SJCRH30 (cell line): ENCODE results near the gene CRK. TPM values are rescaled to one million over a fixed set of nuclear protein-coding genes. Genes with fewer than 3 reads are reported as not detected.
"Not testable (repeated sequence)": the region's sequence is repeated elsewhere in the genome, so short reads cannot be mapped to it uniquely, and the experiment has no call there.

Experiments used
- DNase-seq, 2 experiments: peaks; one replicate each; pipeline ENCODE4 v3.0.0-alpha.2; 2015 to 2020
- H3K27ac ChIP-seq: fragments of 250-450 bp; sonication (Bioruptor Pico); 2 replicates; pipeline ENCODE4 v1.5.1; 2020; ENCODE audit warnings: mild to moderate bottlenecking, moderate library complexity
- H3K27me3 ChIP-seq: fragments of 250-450 bp; sonication (Bioruptor Pico); 2 replicates; pipeline ENCODE4 v1.5.1; 2020; ENCODE audit warnings: mild to moderate bottlenecking, moderate library complexity
- H3K36me3 ChIP-seq: fragments of 250-450 bp; sonication (Bioruptor Pico); 2 replicates; pipeline ENCODE4 v1.5.1; 2020; ENCODE audit warnings: mild to moderate bottlenecking, moderate library complexity
- H3K4me1 ChIP-seq: fragments of 250-450 bp; sonication (Bioruptor Pico); 2 replicates; pipeline ENCODE4 v1.5.1; 2020; ENCODE audit warnings: mild to moderate bottlenecking, moderate library complexity
- H3K4me3 ChIP-seq: fragments of 250-450 bp; sonication (Bioruptor Pico); 2 replicates; pipeline ENCODE4 v1.5.1; 2020; ENCODE audit warnings: mild to moderate bottlenecking, moderate library complexity
- H3K9me3 ChIP-seq: fragments of 250-450 bp; sonication (Bioruptor Pico); replicated peaks from 2 replicates; pipeline ENCODE4 v1.5.1; 2020; ENCODE audit warnings: mild to moderate bottlenecking, moderate library complexity
- total RNA-seq: library from RNA; depleted of rRNA; stranded (reverse); fragments of >200 nt; shearing (Covaris generic); gene quantifications from 2 replicates; pipeline ENCODE4 v1.2.3, GENCODE V29; 2014

Gene CRK
- total RNA-seq, 1 experiment from 2014 or later, result 39.4 TPM

- no peak for DNase-seq
- no peaks in the 10 kb centered on the region for H3K4me1 ChIP-seq
- no peak overlapping the region for H3K4me3 ChIP-seq
- no peaks in the 10 kb centered on the region for H3K27me3 ChIP-seq
- H3K36me3 ChIP-seq, result no peaks in the 10 kb centered on the region
- no peak overlapping the region for H3K27ac ChIP-seq
- H3K9me3 ChIP-seq, result no peaks in the 10 kb centered on the region
Observed at GRCh38 chr17:1462164-1463112, 6.4 kb upstream of the CRK start.

DNA sequence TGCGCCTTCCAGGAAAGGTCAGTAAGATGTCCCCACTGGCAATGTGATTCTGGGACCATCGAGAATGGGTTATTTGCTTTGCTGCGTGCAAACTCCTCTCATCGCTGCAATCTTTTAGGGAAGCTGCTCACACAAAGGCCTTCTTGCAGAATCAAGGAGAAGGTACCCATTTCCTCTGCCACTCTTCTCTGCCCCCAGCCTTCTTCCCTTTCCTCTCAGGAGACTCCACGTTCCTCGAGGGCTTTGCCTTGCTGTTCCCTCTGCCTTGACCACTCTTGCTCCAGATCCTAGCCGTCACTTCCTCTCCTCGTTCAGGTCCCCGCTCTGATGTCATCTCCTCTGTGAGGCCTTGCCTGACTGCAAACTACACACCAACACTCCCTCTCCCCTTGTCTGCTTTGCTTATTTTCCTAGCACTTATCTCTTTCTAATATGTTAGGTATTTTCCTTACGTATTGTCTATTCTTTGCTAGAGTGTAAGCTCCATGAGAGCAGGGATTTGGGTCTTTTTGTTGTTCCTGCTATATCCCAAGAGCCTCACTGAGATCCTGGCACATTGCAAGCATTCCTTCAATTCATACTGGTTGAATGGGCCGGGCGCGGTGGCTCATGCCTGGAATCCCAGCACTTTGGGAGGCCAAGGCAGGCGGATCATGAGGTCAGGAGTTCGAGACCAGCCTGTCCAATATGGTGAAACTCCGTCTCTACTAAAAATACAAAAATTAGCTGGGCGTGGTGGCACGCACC lies 5.3 kb upstream of the CRK start:
- no peak overlapping the region for H3K27ac ChIP-seq

GRCh38 chr17:1460233-1460632 lies 4.2 kb upstream of the CRK start:
- Histone ChIP-seq H3K4me1 (no peaks in the 10 kb centered on the region), H3K9me3 (no peaks in the 10 kb centered on the region), H3K4me3 (no peak overlapping the region), H3K27ac (no peak overlapping the region), H3K27me3 (no peaks in the 10 kb centered on the region), H3K36me3 (no peaks in the 10 kb centered on the region)
- DNase-seq, result no peak

More for the DNA sequence above, 5.3 kb upstream of the CRK start:
- Histone ChIP-seq H3K9me3 (no peaks in the 10 kb centered on the region), H3K36me3 (no peaks in the 10 kb centered on the region), H3K4me1 (no peaks in the 10 kb centered on the region), H3K4me3 (no peak overlapping the region), H3K27me3 (no peaks in the 10 kb centered on the region)
- no peak for DNase-seq

GRCh38 chr17:1455291-1455796 lies 688 bp downstream of the CRK start:
- Histone ChIP-seq H3K27ac (peak overlapping the region; percentile 69), H3K27me3 (no peaks in the 10 kb centered on the region), H3K9me3 (no peaks in the 10 kb centered on the region), H3K36me3 (no peaks in the 10 kb centered on the region; the same call in 1 of the 2 replicates), H3K4me3 (peak overlapping the region; percentile 90), H3K4me1 (no peaks in the 10 kb centered on the region)
- peak; percentile 59 to 71 for DNase-seq

DNA sequence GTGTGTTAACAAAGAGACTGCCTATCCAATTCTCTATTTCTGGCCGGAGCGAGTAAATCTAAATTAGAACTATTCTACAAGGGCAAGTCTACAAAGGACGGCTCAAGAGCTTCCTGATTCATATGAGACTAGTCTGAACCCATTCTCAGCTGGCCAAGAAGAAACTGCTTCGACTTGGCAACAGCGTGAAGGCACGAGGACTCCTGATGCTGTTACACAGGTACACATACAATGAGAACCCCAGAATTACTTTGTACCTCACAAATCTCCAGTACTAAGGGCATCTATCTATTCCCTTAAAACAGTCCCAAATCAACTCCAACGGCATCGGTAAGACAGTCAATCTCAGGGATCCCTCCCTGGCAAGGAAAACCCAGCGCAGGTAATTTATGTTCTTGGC lies 1.5 kb downstream of the CRK start:
- no peaks in the 10 kb centered on the region; the same call in 1 of the 2 replicates for H3K36me3 ChIP-seq
- H3K9me3 ChIP-seq, result no peaks in the 10 kb centered on the region
- peak overlapping the region; percentile 90 for H3K4me3 ChIP-seq
- H3K27ac ChIP-seq, result no peak overlapping the region
- no peaks in the 10 kb centered on the region for H3K27me3 ChIP-seq
- H3K4me1 ChIP-seq, result no peaks in the 10 kb centered on the region
- DNase-seq, result no peak

- H3K27ac ChIP-seq, H3K27me3 ChIP-seq, H3K4me3 ChIP-seq, H3K4me1 ChIP-seq, H3K36me3 ChIP-seq, DNase-seq, H3K9me3 ChIP-seq: not testable (repeated sequence)
Observed at GRCh38 chr17:1453694-1454093, 2.3 kb downstream of the CRK start.

DNA sequence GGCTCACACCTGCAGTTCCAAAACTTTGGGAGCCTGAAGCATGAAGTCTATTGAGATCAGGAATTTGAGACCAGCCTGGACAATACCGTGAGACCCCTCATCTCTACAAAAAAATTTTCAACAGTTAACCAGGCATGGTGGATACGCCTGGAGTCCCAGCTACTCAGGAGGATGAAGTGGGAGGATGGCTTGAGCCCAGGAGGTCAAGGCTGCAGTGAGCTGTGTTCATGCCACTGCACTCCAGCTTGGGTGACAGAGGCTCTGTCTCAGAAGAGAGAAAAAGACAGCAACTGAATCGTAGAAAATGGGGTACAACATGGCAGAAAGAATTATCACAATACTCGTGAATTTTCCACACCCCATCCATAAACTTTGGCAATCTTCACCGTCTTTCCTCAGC lies 3.2 kb downstream of the CRK start:
- Histone ChIP-seq H3K27ac (no peak overlapping the region), H3K36me3 (no peaks in the 10 kb centered on the region; the same call in 1 of the 2 replicates), H3K4me3 (no peak overlapping the region), H3K9me3 (no peaks in the 10 kb centered on the region), H3K27me3 (no peaks in the 10 kb centered on the region), H3K4me1 (no peaks in the 10 kb centered on the region)
- DNase-seq, result no peak

DNA sequence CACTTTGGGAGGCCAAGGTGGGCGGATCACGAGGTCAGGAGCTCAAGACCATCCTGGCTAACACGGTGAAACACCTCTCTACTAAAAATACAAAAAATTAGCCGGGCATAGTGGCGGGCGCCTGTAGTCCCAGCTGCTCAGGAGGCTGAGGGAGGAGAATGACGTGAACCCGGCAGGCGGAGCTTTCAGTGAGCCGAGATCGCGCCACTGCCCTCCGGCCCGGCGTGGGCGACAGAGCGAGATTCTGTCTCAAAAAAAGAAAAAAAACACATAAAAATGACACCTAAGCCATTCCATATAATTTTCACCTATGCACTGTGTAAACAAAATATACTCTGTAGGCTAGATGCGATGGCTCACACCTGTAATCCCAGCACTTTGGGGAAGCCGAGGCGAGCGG lies 5.8 kb downstream of the CRK start:
- not testable (repeated sequence) for H3K27me3 ChIP-seq

GRCh38 chr17:1449412-1449967 lies 6.5 kb downstream of the CRK start:
- no peak overlapping the region for H3K27ac ChIP-seq

More for the DNA sequence above, 5.8 kb downstream of the CRK start:
- H3K27ac ChIP-seq, H3K9me3 ChIP-seq, DNase-seq, H3K36me3 ChIP-seq, H3K4me1 ChIP-seq, H3K4me3 ChIP-seq: not testable (repeated sequence)

DNA sequence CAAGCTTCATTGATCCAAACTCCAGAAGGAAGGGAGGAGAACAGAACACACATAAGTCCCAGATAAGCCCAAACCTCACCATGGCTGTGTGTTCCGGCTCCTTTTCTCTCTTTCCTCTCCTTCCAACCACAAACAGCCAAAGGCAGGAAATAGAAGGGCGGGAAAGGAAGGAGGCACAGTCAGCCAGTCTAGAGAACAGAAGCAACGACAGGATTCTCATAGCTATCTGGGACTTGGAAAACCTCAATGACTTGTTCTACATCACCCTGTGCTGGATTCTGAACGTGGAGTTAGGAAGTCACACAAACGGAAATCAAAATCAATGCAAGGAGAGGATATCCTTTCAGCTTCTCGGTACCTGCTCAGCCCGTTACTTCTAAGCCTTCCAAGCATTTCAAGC lies 9.0 kb downstream of the CRK start:
- no peaks in the 10 kb centered on the region for H3K4me1 ChIP-seq
- no peak overlapping the region for H3K4me3 ChIP-seq
- H3K27me3 ChIP-seq, result no peaks in the 10 kb centered on the region
- H3K36me3 ChIP-seq, result 0 out of 2 replicates have a peak, but pooled peaks cover 2% of the 10 kb centered on the region
- no peak overlapping the region for H3K27ac ChIP-seq
- DNase-seq, result no peak
- H3K9me3 ChIP-seq, result no peaks in the 10 kb centered on the region

More at GRCh38 chr17:1449412-1449967, 6.5 kb downstream of the CRK start:
- no peaks in the 10 kb centered on the region for H3K4me1 ChIP-seq
- H3K9me3 ChIP-seq, result no peaks in the 10 kb centered on the region
- no peaks in the 10 kb centered on the region for H3K27me3 ChIP-seq
- peaks cover 2% of the 10 kb centered on the region; the same call in 1 of the 2 replicates for H3K36me3 ChIP-seq
- DNase-seq, result no peak
- H3K4me3 ChIP-seq, result no peak overlapping the region

- no peaks in the 10 kb centered on the region for H3K27me3 ChIP-seq
- no peaks in the 10 kb centered on the region for H3K9me3 ChIP-seq
- no peak for DNase-seq
- H3K4me1 ChIP-seq, result no peaks in the 10 kb centered on the region
- H3K4me3 ChIP-seq, result no peak overlapping the region
- 0 out of 2 replicates have a peak, but pooled peaks cover 2% of the 10 kb centered on the region for H3K36me3 ChIP-seq
- H3K27ac ChIP-seq, result no peak overlapping the region
Observed at GRCh38 chr17:1446201-1446600, 9.8 kb downstream of the CRK start.

DNA sequence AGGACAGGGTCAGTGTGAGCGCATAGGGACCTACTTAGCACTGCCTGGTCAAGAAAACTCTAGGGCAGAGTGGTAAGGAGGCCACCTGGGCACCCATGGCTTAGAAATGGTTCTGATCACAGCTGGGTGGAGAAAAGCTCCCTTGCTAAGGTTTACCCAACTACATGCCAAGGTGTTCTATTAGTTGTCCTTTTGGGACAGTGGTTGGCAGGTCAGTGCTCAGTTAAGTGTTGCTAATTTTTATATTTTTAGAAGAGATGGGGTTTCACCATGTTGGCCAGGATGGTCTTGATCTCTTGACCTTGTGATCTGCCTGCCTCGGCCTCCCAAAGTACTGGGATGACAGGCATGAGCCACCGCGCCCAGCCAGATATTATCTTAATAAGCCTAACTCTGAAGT lies 10.3 kb downstream of the CRK start:
- not testable (repeated sequence) for H3K36me3 ChIP-seq, DNase-seq

GRCh38 chr17:1442721-1443120 lies 13.3 kb downstream of the CRK start:
- H3K4me1 ChIP-seq, H3K36me3 ChIP-seq, H3K4me3 ChIP-seq: not testable (repeated sequence)

More for the DNA sequence above, 10.3 kb downstream of the CRK start:
- not testable (repeated sequence) for H3K4me1 ChIP-seq, H3K4me3 ChIP-seq, H3K9me3 ChIP-seq, H3K27me3 ChIP-seq, H3K27ac ChIP-seq

GRCh38 chr17:1442187-1442586 lies 13.8 kb downstream of the CRK start:
- Histone ChIP-seq H3K36me3 (0 out of 2 replicates have a peak, but pooled peaks cover 2% of the 10 kb centered on the region), H3K9me3 (no peaks in the 10 kb centered on the region), H3K27ac (no peak overlapping the region), H3K4me1 (no peaks in the 10 kb centered on the region), H3K27me3 (no peaks in the 10 kb centered on the region), H3K4me3 (no peak overlapping the region)
- no peak for DNase-seq

More at GRCh38 chr17:1442721-1443120, 13.3 kb downstream of the CRK start:
- DNase-seq, H3K9me3 ChIP-seq, H3K27me3 ChIP-seq, H3K27ac ChIP-seq: not testable (repeated sequence)

DNA sequence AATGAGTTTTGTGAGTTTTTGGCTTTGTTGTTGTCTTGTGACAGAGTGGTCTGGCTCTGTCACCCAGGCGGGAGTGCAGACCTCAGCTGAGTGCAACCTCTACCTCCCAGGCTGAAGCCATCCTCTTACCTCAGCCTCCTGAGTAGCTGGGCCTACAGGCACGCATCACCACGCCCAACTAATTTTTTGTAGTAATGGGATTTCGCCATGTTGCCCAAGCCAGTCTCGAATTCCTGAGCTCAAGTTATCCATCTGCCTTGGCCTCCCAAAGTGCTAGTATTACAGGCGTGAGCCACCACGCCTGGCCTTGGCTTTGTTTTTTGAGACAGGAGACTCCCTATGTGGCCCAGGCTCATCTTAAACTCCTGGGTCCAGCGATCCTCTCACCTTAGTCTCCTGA lies 15.1 kb downstream of the CRK start:
- Histone ChIP-seq H3K27me3 (no peaks in the 10 kb centered on the region), H3K27ac (no peak overlapping the region), H3K4me1 (no peaks in the 10 kb centered on the region), H3K9me3 (no peaks in the 10 kb centered on the region), H3K4me3 (no peak overlapping the region), H3K36me3 (peaks cover 10% of the 10 kb centered on the region)
- DNase-seq, result no peak
